Ishikawa (cell line): ENCODE measurements around the gene WNT8B.

Experiments
- CEBPB ChIP-seq: IDR thresholded peaks from 2 replicates; pipeline ENCODE4 v1.6.1; 2012
- CREB1 ChIP-seq: IDR thresholded peaks from 2 replicates; pipeline ENCODE4 v1.6.1; 2012; ENCODE audit warnings: low read depth
- EGR1 ChIP-seq: IDR thresholded peaks from 2 replicates; pipeline ENCODE4 v1.6.1; 2012
- EP300 ChIP-seq: IDR thresholded peaks from 2 replicates; pipeline ENCODE4 v1.6.1; 2012; ENCODE audit warnings: borderline replicate concordance
- FOXM1 ChIP-seq: IDR thresholded peaks from 2 replicates; pipeline ENCODE4 v1.6.1; 2012; ENCODE audit warnings: low read depth, borderline replicate concordance
- MAX ChIP-seq: IDR thresholded peaks from 2 replicates; pipeline ENCODE4 v1.6.1; 2012
- NFIC ChIP-seq: IDR thresholded peaks from 2 replicates; pipeline ENCODE4 v1.6.1; 2012
- RAD21 ChIP-seq: IDR thresholded peaks from 2 replicates; pipeline ENCODE4 v1.6.1; 2012; ENCODE audit warnings: low read depth
- REST ChIP-seq: IDR thresholded peaks from 2 replicates; pipeline ENCODE4 v1.6.1; 2012; ENCODE audit warnings: low read depth, mild to moderate bottlenecking
- TAF1 ChIP-seq: IDR thresholded peaks from 2 replicates; pipeline ENCODE4 v1.6.1; 2012; ENCODE audit warnings: low read depth, mild to moderate bottlenecking
- TCF12 ChIP-seq: IDR thresholded peaks from 2 replicates; pipeline ENCODE4 v1.6.1; 2012; ENCODE audit warnings: low read depth
- USF1 ChIP-seq: IDR thresholded peaks from 2 replicates; pipeline ENCODE4 v1.6.1; 2012
- YY1 ChIP-seq: IDR thresholded peaks from 2 replicates; pipeline ENCODE4 v1.6.1; 2012; ENCODE audit warnings: low read depth
- ZBTB7A ChIP-seq: IDR thresholded peaks from 2 replicates; pipeline ENCODE4 v1.6.1; 2012; ENCODE audit warnings: low read depth

- TF ChIP-seq EP300 (no peak), EGR1 (no peak), CEBPB (no peak), FOXM1 (no peak), TAF1 (no peak), MAX (no peak), CREB1 (no peak), YY1 (no peak), REST (no peak), ZBTB7A (no peak), NFIC (no peak), USF1 (no peak), RAD21 (no peak), TCF12 (no peak)
Measured at GRCh38 chr10:100507357-100507732, 44.5 kb downstream of the WNT8B start.
